Stimulated activated CD4-positive, alpha-beta T cell treated with anti-CD3 and anti-CD28 coated beads, Interleukin-4, amount 100 ng/mL, for 24 hours (primary cell): ENCODE measurements around the gene KRTAP4-16.
"Not testable (repeated sequence)": the region's sequence is repeated elsewhere in the genome, so short reads cannot be mapped to it uniquely, and the experiment has no call there.

Experiments used
- DNase-seq: peaks from one replicate; pipeline ENCODE4 v3.0.0-alpha.2; 2020

Gene KRTAP4-16

DNA sequence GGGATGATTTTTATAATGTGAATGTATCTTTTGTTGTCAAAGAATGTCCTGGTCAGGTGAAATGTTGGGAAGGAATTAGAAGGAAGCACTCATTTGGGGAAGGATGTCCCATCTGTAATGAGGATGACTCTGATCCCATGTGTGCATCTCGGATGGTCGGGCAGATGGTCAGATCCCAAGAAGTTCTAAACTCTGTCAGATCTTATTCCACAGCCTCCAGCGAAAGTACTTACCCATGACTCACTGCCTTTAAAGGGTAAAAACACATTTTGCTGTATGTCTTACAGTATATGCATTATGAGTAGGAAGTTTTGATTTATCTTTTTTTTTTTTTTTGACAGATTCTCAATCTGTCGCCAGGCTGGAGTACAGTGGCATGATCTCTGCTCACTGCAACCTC, 16.7 kb upstream of the KRTAP4-16 start:
- no peak for DNase-seq

DNA sequence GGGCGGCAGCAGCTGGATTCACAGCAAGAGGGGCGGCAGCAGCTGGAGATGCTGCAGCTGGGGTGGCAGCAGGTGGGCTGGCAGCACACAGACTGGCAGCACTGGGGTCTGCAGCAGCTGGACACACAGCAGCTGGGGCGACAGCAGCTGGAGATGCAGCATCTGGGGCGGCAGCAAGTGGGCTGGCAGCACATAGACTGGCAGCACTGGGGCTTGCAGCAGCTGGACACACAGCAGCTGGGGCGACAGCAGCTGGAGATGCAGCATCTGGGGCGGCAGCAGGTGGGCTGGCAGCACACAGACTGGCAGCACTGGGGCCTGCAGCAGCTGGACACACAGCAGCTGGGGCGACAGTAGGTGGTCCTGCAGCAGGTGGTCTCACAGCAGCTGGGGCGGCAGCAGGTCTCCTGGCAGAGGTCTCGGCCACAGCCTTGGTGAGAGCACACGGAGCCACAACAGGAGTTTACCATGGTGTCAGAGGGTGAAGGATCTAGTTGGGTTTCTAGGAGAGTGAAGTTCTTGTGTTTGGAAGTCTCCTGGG, 15.9 kb upstream of the KRTAP4-16 start, which contains the start of gene KRTAP4-11:
KRTAP4-11 (minus strand) TSS at position 528 of the 541 bp plus-strand sequence; CDS start at position 470, 58 bp downstream.
- not testable (repeated sequence) for DNase-seq

DNA sequence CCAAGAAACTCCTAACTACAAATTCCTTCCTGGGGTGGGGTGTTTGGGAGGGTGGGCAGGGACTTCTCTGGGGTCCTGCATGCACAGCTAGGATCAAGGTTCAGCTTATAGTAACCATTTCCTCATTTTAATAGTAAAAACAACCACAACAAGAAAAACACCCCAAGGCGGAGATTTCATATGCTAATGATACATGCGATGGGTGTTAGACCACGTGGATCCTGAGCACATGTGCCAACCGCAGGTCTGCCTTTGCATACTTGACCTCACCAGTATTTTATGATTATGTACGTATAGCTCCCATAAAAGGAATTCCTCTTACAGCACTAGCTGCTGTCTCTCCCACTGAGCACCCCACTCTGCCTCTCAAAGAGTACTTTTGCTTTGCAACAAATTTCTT, 14.3 kb upstream of the KRTAP4-16 start:
- DNase-seq, result no peak

DNA sequence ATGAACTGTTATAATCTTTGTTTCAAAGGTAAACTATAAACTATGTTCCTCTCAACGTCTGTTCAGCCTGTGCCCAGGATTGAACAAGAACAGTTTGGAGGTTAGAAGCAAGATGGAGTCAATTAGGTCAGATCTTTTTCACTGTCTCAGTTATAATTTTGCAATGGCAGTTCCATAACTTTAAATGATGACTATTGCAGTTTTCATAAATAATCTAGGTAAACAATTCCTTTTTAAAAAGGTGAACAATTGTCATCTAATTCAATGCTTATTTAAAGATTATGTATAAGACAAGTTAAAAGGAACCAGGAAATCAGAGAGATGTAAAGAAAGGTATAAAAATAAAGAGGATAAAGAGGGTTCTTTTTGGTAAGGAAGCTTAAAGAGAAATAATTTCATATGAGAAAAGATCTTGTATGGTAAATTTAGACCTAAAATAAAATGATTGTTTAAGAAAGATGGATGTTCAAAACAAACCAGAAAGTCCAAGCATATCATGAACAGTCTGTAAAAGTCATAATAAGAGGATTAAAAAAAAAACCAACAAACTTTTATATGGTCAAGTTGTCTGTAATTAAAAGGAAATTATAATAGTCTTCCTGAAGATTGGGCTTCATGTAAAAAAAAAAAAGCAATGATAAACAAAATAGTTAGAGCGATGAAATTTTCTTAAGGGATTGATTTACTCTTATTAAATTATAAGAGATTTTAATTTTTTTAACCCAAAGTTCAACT, 9.3 kb upstream of the KRTAP4-16 start:
- DNase-seq, result no peak

DNA sequence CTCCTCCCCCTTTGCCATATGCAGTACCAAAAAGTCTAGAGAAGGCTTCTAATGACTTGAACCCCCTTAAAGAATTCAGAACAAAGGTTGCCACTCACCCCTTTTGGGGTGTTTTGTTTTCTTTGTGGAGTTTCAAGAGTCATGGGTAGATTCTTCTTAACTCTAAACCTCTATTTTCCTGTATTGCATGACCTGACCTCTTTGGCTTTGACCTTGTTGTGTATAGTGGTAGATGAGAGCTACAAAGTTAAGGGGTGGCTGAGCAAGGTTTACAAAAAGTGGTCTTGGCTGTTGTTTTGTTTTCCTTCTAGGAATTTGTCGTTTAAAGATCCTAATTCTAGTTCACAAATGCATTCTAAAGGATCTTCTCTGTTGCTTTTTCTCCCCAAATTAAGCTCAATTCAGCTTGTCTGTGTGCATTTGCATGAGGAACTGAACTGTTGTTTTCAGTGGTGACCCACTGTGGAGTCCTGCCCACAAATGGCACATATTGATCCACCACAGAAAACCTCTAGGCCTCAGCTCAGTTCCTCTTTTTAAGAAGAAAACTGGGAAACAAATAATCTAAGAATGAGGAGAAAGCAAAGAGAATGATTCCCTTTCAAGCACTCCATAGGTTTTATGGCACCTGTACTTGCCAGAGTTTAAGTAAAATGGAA, 6.8 kb upstream of the KRTAP4-16 start:
- DNase-seq, result not testable (repeated sequence)

DNA sequence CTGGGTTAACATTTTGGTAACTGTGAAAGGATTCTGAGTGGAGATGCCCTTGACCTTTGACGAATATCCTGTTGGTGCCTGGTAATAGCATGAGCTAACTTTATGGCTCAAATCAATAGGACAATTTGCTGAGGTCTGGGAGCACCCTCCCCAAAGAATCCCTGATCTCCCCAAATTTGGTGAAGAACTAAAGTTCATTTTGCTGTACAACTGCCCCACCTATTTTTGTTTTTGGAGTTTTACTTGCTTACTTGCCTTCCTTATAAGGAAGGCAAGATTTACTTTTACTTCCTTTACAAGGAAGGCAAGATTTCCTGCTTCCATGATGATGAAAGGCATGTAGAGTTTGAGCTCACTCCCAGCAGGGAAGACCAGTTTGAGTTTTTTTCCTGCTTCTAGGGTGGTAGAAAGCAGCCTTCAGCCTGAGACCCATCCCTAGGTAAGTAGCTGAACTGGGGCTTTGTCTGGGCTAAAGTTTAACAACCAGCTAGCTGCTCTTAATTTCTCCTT, 6.0 kb upstream of the KRTAP4-16 start:
- DNase-seq, result no peak

DNA sequence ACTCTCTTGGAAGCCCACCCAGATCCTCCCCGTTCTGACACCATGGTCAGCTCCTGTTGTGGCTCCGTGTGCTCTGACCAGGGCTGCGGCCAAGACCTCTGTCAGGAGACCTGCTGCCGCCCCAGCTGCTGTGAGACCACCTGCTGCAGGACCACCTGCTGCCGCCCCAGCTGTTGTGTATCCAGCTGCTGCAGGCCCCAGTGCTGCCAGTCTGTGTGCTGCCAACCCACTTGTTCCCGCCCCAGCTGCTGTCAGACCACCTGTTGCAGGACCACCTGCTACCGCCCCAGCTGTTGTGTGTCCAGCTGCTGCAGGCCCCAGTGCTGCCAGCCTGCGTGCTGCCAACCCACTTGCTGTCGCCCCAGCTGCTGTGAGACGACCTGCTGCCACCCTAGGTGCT, 3.3 kb upstream of the KRTAP4-16 start, which contains the start of gene KRTAP4-9:
KRTAP4-9 (plus strand) TSS at position 43 of the 400 bp plus-strand sequence; CDS start at position 43, 0 bp downstream.
- not testable (repeated sequence) for DNase-seq

DNA sequence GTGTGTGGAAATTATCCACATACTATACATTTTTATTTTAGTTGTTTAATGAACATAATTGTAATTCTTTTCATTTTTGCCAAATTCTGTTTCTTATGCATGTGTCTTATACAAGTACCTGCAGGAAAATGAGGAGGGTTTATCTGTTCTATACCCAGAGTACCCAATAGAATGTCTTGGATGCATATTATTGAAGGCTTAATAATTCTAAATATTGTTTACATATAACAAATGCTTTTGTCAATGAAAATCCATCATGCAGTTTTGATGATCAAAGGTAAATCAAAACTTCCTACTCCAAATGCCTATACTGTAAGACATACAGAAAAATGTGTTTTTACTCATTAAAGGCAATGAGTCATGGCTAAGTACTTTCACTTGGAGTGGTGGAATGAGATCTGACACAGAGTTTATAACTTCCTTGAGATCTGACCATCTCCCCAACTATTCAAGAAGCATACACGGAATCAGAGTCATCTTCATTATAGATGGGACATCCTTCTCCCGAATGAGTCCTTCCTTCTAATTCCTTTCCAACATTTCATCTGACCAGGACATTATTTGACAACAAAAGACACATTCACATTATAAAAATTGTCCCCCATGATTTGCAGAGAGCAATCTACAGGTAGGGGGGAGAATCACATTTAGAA, 2.5 kb upstream of the KRTAP4-16 start:
- DNase-seq, result not testable (repeated sequence)

DNA sequence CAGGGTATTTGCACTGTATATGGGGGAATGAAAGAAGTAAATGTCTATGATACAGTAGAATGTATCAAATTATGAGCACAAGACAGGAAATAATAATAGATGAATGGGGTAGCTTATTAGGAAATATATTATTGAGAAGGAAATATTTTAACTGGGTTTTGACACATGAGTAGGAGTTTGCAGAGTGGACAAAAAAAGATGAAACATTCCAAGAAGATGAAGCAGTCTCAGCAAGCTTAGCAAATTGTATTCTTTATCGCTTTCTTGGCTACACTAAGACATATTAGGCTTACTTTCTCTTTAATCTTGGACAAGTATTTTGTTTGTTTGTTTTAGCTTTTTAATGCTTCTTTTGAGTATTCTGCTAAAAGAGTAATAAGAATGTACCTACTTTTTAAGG, 1.9 kb upstream of the KRTAP4-16 start:
- no peak for DNase-seq

DNA sequence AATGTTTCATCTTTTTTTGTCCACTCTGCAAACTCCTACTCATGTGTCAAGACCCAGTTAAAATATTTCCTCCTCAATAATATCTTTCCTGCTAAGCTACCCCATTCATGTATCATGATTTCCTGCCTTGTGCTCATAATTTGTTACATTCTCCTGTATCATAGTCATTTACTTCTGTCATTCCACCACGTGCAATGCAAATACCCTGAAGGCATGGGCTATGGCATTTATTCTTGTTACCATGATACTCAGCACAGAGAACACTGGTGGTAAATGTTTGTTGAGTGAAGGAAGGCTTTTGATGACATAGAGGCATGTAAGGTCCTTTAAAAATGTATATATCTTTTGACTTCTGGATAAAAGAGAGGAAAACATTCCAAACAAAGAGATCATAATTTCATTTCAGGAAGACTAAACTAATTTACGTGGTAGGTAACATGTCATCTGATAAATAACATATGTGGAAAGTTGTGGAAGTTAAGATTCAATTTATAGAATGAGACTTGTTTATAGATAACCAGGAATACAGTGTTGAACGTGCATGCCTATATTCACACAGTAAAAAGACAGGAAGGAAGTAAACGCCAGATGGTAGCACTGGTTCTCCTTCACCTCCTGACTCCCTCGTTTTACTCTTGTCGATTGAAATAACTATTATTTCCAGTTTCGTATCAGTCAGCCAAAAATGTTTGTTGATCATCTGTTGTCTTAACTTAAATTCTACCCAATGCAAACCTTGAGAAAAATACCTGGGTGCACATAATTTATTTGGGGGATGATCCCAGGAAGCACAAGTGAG, 2.1 kb downstream of the KRTAP4-16 start:
- not testable (repeated sequence) for DNase-seq

DNA sequence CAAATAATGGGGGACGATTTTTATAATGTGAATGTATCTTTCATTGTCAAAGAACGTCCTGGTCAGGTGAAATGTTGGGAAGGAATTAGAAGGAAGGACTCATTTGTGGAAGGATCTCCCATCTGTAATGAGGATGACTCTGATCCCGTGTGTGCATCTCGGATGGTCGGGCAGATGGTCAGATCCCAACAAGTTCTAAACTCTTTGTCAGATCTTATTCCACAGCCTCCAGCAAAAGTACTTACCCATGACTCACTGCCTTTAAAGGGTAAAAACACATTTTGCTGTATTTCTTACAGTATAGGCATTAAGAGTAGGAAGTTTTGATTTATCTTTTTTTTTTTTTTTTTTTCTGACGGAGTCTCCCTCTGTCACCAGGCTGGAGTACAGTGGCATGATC, 3.5 kb downstream of the KRTAP4-16 start:
- DNase-seq, result no peak

DNA sequence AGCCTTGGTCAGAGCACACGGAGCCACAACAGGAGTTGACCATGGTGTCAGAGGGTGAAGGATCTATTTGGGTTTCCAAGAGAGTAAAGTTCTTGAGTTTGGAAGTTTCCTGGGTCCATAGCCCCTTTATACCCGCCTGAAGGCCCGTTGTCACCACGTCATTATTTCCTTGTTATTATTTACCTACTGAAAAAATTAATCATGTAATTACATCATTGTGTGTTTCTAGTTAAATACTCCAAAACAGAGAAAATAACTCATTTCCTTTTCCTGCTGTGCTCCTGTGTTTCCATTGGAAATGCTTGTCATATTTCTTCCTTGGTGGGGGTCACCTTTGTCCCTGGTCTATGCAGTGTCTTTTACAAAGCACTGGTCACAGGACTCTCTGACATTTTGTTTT, 4.0 kb downstream of the KRTAP4-16 start, which contains the start of gene KRTAP4-8:
KRTAP4-8 (minus strand) TSS at position 101 of the 400 bp plus-strand sequence; CDS start at position 43, 58 bp downstream.
- DNase-seq, result no peak

DNA sequence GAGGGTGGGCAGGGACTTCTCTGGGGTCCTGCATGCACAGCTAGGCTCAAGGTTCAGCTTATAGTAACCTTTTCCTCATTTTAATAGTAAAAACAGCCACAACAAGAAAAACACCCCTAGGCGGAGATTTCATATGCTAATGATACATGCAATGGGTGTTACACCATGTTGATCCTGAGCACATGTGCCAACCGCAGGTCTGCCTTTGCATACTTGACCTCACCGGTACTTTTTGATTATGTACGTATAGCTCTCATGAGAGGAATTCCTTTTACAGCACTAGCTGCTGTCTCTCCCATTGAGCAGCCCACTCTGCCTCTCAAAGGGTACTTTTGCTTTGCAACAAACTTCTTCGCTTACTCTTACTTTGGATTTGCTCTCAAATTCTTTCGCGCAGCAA, 6.0 kb downstream of the KRTAP4-16 start:
- no peak for DNase-seq

DNA sequence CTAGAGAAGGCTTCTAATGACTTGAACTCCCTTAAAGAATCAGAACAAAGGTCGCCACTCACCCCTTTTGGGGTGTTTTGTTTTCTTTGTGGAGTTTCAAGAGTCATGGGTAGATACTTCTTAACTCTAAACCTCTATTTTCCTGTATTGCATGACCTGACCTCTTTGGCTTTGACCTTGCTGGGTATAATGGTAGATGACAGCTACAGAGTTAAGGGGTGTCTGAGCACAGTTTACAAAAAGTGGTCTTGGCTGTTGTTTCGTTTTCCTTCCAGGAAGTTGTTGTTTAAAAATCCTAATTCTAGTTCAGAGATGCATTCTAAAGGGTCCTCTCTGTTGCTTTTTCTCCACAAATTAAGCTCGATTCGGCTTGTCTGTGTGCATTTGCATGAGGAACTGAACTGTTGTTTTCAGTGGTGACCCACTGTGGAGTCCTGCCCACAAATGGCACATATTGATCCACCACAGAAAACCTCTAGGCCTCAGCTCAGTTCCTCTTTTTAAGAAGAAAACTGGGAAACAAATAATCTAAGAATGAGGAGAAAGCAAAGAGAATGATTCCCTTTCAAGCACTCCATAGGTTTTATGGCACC, 13.2 kb downstream of the KRTAP4-16 start:
- DNase-seq, result not testable (repeated sequence)

DNA sequence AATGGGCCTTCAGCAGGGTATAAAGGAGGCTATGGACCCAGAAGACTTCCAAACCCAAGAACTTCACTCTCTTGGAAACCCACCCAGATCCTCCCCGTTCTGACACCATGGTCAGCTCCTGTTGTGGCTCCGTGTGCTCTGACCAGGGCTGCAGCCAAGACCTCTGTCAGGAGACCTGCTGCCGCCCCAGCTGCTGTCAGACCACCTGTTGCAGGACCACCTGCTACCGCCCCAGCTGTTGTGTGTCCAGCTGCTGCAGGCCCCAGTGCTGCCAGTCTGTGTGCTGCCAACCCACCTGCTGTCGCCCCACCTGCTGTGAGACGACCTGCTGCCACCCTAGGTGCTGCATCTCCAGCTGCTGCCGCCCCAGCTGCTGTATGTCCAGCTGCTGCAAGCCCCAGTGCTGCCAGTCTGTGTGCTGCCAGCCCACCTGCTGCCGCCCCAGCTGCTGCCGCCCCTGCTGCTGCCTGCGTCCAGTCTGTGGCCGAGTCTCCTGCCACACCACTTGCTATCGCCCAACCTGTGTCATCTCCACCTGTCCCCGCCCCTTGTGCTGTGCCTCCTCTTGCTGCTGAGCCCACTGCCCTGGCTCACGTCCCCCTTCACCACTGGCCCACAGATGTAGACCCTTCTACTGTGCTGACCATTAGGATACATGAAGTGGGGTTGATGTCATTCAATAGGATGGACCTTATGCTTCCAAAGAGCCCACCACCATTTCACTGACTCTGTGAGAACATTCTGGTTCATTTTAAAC, 17.7 kb downstream of the KRTAP4-16 start, which contains the start of gene KRTAP4-7:
KRTAP4-7 (plus strand) TSS at position 51 of the 757 bp plus-strand sequence; CDS start at position 108, 57 bp downstream.
- not testable (repeated sequence) for DNase-seq

DNA sequence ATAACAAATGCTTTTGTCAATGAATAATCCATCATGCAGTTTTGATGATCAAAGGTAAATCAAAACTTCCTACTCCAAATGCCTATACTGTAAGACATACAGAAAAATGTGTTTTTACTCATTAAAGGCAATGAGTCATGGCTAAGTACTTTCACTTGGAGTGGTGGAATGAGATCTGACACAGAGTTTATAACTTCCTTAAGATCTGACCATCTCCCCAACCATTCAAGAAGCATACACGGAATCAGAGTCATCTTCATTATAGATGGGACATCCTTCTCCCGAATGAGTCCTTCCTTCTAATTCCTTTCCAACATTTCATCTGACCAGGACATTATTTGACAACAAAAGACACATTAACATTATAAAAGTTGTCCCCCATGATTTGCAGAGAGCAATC, 18.6 kb downstream of the KRTAP4-16 start:
- DNase-seq, result not testable (repeated sequence)

DNA sequence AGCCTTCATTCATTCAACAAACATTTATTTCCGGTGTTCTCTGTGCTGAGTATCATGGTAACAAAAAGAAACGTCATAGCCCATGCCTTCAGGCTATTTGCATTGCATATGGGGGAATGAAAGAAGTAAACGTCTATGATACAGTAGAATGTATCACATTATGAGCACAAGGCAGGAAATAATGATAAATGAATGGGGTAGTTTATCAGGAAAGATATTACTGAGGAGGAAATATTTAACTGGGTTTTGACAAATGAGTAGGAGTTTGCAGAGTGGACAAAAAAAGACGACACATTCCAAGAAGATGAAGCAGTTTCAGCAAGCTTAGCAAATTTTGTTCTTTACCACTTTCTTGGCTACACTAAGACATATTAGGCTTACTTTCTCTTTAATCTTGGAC, 19.4 kb downstream of the KRTAP4-16 start:
- no peak for DNase-seq

DNA sequence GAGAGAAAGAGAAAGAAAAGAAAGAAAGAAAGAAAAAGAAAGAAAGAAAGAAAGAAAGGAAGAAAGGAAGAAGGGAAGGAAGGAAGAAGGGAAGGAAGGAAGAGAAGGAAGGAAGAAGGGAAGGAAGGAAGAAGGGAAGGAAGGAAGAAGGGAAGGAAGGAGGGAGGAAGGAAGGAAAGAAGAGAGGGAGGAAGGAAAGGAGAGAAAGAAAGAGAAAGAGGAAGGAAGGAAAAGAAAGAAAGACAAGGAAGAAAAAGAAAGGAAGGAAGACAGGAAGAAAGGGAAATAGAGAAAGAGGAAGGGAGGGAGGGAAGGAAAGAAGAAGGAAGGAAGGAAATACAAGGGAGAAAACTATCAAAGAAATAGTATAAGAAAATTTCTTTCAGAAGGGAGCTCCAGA, 25.2 kb downstream of the KRTAP4-16 start:
- no peak for DNase-seq

DNA sequence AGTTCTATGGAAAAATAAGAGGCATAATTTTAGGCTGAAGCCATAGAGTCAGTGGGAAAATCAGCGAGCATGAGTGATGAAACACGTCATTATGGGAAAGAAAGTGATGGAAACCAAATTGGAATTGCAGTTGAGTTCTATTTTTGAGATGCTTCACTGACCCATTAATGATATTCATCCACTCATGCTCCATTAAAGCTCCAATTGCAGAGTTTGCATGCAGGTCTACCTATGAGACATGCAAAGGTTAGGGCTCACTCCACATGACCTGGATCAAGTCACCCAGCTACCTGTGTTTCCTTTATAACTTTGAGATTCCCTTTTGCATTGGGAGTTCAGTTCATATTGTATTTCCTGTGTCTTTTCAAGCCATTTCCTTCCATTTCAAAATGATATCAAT, 28.3 kb downstream of the KRTAP4-16 start:
- no peak for DNase-seq

DNA sequence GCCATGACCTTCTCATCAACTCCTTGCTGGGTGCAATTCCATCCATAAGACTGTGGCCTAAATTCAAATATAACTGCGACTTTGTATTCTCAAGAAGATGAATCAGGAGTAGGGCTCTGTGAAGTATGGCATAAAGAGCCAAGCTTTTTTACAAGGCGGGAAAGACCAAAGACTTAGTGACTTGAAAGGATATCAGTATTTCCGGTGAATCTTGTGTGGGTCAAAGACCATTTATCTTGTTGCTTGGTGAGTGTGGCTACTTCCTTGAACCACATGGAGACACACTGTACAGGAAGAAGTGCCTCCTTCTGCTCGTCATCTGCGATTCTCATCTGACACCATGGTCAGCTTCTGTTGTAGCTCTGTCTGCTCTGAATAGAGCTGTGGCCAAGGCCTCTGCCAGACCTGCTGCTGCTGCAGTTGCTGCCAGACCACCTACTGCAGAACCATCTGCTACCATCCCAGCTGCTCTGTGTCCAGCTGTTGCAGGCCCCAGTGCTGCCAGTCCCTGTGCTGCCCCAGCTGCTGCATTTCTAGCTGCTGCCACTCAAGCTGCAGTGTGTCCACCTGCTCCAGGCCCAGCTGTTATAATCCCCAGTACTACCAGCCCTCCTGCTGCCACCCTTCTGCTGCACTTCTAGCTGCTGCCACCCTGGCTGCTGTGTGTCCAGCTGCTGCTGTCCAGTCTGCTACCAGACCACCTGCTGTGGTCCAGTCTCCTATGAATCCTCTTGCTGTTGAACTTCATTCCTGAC, 30.2 kb downstream of the KRTAP4-16 start:
- no peak for DNase-seq
